Measurements from ENCODE around the gene NPAS1. TPM values are rescaled to one million over a fixed set of nuclear protein-coding genes. Genes with fewer than 3 reads are reported as not detected.

NPAS1 gene
- polyA plus RNA-seq, 3 donors = not detected

GRCh38 chr19:47000373-47000772 is 19.3 kb upstream of the NPAS1 start:
- H3K27ac Mint-ChIP-seq = no peak overlapping the region
- H3K9me3 Mint-ChIP-seq = peaks cover 0 to 5% (median 2%) of the 10 kb centered on the region in 7 donors
- H3K4me1 Mint-ChIP-seq = peaks cover 6% of the 10 kb centered on the region
- TF ChIP-seq CTCF (IDR thresholded peaks at IDR 0.05) = no peak
- Histone ChIP-seq H3K4me2 (replicated peaks; ENCODE audit: extremely low read depth, low read length, poor library complexity, severe bottlenecking) (no peak overlapping the region), H3K36me3 (replicated peaks in 1 of 2; ENCODE audit: control insufficient read depth in 1 of 2, insufficient read depth in 2 of 2, low read length in 2 of 2) (peaks cover 39 to 49% of the 10 kb centered on the region in 2 donors), H3K79me2 (ENCODE audit: insufficient read depth, low read length) (no peaks in the 10 kb centered on the region), H2AFZ (ENCODE audit: insufficient read depth, low read depth, low read length, poor library complexity, severe bottlenecking) (no peak overlapping the region), H3K9ac (ENCODE audit: insufficient read depth, low read length, poor library complexity, severe bottlenecking) (no peak overlapping the region), H3K9me3 (replicated peaks in 1 of 2; ENCODE audit: control insufficient read depth in 1 of 2, insufficient read depth in 1 of 2, low read length in 2 of 2) (no peaks in the 10 kb centered on the region), H3K27ac (ENCODE audit: low read depth in 1 of 2, low read length in 2 of 2) (no peak overlapping the region), H4K20me1 (ENCODE audit: insufficient read depth, low read length) (peaks cover 14% of the 10 kb centered on the region), H3K4me3 (replicated peaks in 1 of 3; ENCODE audit: low read depth in 2 of 3, low read length in 3 of 3) (no peak overlapping the region), H3K27me3 (ENCODE audit: control insufficient read depth in 2 of 2, insufficient read depth in 2 of 2, low read length in 2 of 2) (peaks cover 2 to 28% of the 10 kb centered on the region in 2 donors), H3K4me1 (ENCODE audit: control insufficient read depth in 1 of 2, insufficient read depth in 2 of 2, low read length in 2 of 2) (no peaks in the 10 kb centered on the region)
- H3K4me3 Mint-ChIP-seq = no peak overlapping the region
- DNase-seq = no peak
- peaks cover 28 to 43% (median 32%) of the 10 kb centered on the region in 3 donors for H3K27me3 Mint-ChIP-seq (ENCODE audit: low read depth in 3 of 3)
- intact Hi-C loops (cut with micrococcal nuclease) = no loop called here
- H3K36me3 Mint-ChIP-seq = peaks cover 47 to 54% of the 10 kb centered on the region in 2 donors
- 98% methylated on average over 16 of the region's 18 CpGs for WGBS (ENCODE audit: insufficient coverage)

- Mint-ChIP-seq H3K9me3 (peaks cover 0 to 10% (median 8%) of the 10 kb centered on the region in 7 donors), H3K4me1 (peaks cover 6% of the 10 kb centered on the region), H3K27ac (no peak overlapping the region), H3K36me3 (peaks cover 47 to 53% of the 10 kb centered on the region in 2 donors), H3K27me3 (ENCODE audit: low read depth in 3 of 3) (peaks cover 38 to 52% (median 42%) of the 10 kb centered on the region in 3 donors), H3K4me3 (no peak overlapping the region)
- no peak overlapping the region for H3K4me2 ChIP-seq (replicated peaks; ENCODE audit: extremely low read depth, low read length, poor library complexity, severe bottlenecking)
- peaks cover 14% of the 10 kb centered on the region for H4K20me1 ChIP-seq (ENCODE audit: insufficient read depth, low read length)
- no peaks in the 10 kb centered on the region for H3K9me3 ChIP-seq (replicated peaks in 1 of 2; ENCODE audit: control insufficient read depth in 1 of 2, insufficient read depth in 1 of 2, low read length in 2 of 2)
- DNase-seq = no peak
- TF ChIP-seq CTCF (IDR thresholded peaks at IDR 0.05) = no peak
- H3K79me2 ChIP-seq (ENCODE audit: insufficient read depth, low read length) = no peaks in the 10 kb centered on the region
- no peak overlapping the region for H3K27ac ChIP-seq (ENCODE audit: low read depth in 1 of 2, low read length in 2 of 2)
- peaks cover 39 to 45% of the 10 kb centered on the region in 2 donors for H3K36me3 ChIP-seq (replicated peaks in 1 of 2; ENCODE audit: control insufficient read depth in 1 of 2, insufficient read depth in 2 of 2, low read length in 2 of 2)
- no peak overlapping the region for H3K4me3 ChIP-seq (replicated peaks in 1 of 3; ENCODE audit: low read depth in 2 of 3, low read length in 3 of 3)
- WGBS (ENCODE audit: insufficient coverage) = 95% methylated on average over 7 of the region's 11 CpGs
- H3K9ac ChIP-seq (ENCODE audit: insufficient read depth, low read length, poor library complexity, severe bottlenecking) = no peak overlapping the region
- H3K4me1 ChIP-seq (ENCODE audit: control insufficient read depth in 1 of 2, insufficient read depth in 2 of 2, low read length in 2 of 2) = no peaks in the 10 kb centered on the region
- H3K27me3 ChIP-seq (ENCODE audit: control insufficient read depth in 2 of 2, insufficient read depth in 2 of 2, low read length in 2 of 2) = peaks cover 2 to 35% of the 10 kb centered on the region in 2 donors
- no peak overlapping the region for H2AFZ ChIP-seq (ENCODE audit: insufficient read depth, low read depth, low read length, poor library complexity, severe bottlenecking)
- intact Hi-C loops (cut with micrococcal nuclease) = no loop called here
Observed at GRCh38 chr19:47001584-47001983, 18.1 kb upstream of the NPAS1 start.
